GM18870 (cell line): ENCODE data around the gene PCNP.
A peak's percentile ranks its signal among the peaks of the same experiment; 100 is the strongest.
"Not testable (repeated sequence)": the region's sequence is repeated elsewhere in the genome, so short reads cannot be mapped to it uniquely, and the experiment has no call there.

Source experiments
- ATAC-seq: cut with Tn5 transposase; IDR thresholded peaks from one replicate; pipeline ENCODE4 v1.9.1; 2021; ENCODE audit warnings: moderate library complexity; ENCODE audit not compliant: unreplicated experiment

PCNP gene

DNA sequence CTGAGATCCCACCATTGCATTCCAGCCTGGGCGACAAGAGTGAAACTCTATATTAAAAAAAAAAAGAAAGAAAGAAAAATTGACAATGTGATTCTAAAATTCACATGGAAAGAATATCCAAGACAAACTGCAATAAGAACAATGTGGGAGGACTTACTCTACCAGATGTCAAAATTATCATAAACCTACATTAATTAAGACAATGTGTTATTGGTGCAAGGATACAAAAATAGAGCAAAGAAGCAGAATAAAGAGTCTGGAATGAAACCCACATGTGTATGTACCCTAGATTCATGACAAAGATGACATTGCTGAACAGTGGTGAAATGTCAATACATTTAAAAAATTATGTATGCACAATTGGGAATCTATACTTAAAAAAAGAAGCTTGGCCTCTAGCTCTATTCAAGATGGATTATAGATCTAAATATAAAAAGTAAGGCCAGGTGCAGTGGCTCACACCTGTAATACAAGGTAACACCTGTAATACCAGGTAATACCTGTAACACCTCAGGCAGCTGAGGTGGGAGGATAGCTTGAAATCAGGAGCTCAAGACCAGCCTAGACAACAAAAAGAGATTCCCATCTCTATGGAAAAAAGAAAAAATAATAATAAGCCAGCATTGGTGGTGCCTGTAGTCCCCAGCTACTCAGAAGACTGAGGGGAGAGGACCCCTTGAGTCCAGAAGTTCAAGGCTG is 57.3 kb downstream of the PCNP start:
- no peak for ATAC-seq

- ATAC-seq: not testable (repeated sequence)
Observed at GRCh38 chr3:101631959-101632358, 58.0 kb downstream of the PCNP start.

DNA sequence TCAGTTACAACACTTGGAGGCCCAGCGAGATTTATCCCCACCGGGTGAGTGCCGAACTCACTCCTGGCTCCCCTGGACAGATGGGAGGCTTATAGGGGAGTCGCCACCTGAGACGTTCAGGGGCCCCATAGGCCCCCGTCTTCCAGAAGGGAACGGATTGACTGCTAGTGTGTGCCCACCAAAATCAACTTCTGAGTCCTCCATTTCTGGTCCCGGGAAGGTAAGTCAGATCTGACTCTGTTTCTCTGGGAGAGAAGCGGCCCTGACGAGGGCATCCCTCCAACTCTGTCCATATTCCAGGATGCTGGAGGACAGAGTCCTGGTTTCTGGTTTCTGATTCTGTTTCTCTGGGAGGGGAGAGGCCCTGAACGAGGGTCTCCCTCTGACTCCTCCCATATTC is 58.6 kb downstream of the PCNP start:
- no peak for ATAC-seq

- ATAC-seq: no peak
Observed at GRCh38 chr3:101633186-101633585, 59.2 kb downstream of the PCNP start.

DNA sequence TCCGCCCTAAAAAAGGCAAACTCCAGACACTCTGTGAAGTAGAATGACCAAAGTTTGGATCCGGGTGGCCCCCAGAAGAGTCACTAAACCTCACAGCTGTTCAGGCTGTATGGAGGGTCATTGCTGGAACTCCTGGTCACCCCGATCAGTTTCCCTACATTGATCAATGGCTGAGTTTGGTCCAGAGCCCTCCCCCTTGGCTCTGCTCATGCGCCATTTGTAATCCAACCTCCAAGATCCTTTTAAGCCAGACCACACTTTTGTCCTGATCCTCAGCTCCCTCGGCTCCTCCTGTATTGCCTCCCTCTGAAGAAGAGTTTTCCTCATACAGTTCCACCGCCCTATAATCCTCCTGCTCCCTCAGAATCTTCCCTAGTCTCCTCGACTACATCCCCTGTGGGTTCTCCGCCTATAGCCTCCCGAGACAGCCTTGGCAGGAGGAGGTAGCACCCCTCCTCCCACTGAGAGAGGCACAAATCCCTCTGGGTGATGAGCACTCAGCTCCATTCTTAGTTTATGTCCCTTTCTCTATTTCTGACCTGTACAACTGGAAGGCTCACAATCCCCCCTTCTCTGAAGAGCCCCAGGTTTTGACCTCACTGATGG is 60.7 kb downstream of the PCNP start:
- ATAC-seq: no peak

GRCh38 chr3:101635345-101635744 is 61.4 kb downstream of the PCNP start:
- no peak for ATAC-seq

- ATAC-seq: peak; percentile 89
Observed at GRCh38 chr3:101635954-101636798, 62.2 kb downstream of the PCNP start.

- ATAC-seq: no peak
Observed at GRCh38 chr3:101637451-101637850, 63.5 kb downstream of the PCNP start.

DNA sequence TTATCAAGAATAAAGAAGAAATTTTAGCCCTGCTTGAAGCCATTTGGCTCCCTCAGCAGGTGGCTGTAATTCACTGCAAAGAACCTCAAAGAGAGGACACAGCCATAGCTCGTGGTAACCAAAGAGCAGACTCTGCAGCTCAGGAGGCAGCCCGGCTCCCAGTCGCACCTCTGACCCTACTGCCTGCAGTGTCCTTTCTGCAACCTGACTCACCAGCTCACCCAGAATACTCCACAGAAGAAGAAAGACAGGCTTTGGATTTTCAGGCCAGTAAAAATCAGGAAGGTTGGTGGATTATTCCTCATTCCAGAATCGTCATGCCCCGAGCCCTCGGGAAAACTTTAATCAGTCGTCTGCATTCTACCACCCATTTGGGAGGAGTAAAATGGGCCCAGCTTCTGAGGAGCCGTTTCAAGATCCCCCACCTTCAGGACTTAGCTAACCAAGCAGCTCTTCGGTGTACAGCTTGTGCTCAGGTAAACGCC is 64.3 kb downstream of the PCNP start:
- no peak for ATAC-seq

DNA sequence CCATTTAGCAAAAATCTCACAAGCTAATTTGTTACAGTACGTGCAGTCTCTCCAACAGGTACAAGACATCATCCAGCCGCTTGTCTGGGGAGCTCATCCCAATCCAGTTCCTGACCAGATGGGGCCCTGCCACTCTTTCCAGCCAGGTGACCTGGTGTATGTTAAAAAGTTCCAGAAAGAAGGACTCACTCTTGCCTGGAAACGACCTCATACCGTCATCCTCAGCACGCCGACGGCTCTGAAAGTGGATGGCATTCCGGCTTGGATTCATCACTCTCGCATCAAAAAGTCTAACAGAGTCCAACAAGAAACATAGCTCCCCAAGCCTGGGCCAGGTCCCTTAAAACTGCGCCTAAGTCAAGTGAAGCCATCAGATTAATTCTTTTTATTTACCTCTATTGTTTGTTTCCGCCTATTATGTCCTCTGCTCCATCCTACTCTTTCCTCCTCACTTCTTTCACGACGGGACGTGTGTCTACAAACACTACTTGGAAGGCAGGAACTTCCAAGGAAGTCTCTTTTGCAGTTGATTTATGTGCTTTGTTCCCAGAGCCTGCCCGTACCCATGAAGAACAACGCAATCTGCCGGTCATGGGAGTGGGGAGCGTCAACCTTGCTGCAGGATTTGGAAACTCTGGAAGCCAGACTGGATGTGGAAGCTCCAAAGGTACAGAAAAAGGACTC is 65.4 kb downstream of the PCNP start:
- no peak for ATAC-seq

DNA sequence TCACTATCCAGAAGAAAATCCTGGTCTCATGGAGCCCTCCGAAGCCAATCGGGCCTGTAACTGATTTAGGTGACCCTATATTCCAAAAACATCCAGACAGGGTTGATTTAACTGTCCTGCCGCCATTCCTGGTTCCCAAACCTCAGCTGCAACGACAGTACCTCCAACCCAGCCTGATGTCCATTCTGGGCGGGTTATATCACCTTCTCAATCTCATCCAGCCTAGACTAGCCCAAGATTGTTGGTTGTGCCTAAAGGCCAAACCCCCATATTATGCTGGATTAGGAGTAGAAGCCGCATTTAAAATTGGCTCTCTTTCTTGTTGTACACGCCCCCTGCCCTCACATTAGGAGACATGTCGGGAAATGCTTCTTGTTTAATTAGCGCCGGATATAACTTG is 66.3 kb downstream of the PCNP start:
- ATAC-seq: no peak

DNA sequence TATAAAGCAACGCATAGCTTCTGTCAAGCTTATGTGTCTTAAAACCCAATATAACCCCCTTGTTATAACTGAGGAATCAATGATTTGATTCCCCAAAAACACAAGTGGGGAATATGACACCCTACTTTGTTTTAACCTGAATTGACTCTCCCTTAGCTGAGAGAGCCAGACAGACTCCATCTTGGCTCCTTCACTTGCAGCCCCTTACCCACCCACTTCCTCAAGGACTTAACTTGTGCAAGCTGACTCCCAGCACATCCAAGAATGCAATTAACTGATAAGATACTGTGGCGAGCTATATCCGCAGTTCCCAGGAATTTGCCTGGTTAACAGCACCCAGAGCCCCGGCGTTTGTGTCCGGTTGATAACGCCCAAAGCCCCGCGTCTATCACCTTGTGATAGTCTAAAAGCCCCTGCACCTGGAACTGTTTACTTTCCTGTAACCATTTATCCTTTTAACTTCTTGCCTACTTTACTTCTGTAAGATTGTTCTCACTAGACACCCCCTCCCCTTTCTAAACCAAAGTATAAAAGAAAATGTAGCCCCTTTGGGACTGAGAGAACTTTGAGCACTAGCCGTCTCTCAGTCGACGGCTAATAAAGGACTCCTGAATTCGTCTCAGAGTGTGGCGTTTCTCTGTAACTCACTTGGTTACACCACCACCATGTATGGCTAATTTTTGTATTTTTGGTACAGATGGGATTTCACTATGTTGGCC is 67.6 kb downstream of the PCNP start:
- not testable (repeated sequence) for ATAC-seq

DNA sequence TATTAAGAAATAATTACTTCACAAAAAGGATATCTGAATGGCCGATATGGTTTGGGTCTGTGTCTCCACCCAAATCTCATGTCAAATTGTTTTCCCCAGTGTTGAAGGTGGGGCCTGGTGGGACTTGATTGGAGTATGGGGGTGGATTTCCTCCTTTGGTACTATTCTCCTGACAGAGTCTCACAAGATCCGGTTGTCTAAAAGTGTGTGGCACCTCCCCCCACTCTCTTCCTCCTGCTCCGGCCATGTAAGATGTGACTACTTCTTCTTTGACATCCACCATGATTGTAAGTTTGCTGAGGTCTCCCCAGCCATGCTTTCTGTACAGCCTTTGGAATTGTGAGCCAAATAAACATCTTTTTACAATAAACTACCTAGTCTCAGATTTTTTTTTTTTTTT is 68.5 kb downstream of the PCNP start:
- no peak for ATAC-seq

GRCh38 chr3:101643009-101643844 is 69.2 kb downstream of the PCNP start:
- no peak for ATAC-seq
